Subcutaneous adipose tissue (tissue), 4 donors: Measurements from ENCODE around the gene DIAPH2. TPM values are rescaled to one million over a fixed set of nuclear protein-coding genes. Genes with fewer than 3 reads are reported as not detected.

ENCODE experiments used
- small RNA-seq: library from RNA; depleted of rRNA; stranded (forward); fragments of <200 nt; gene quantifications from one replicate; pipeline ENCODE3, GENCODE V24; 2016
- total RNA-seq, 4 donors: library from RNA; depleted of rRNA; stranded (reverse); fragments of >200 nt; gene quantifications; one replicate each; pipeline ENCODE4 v1.1.0, GENCODE V29; 2016
- TF ChIP-seq, protein P1 (sequence below): fragments of 450-650 bp; IDR thresholded peaks from one replicate; pipeline ENCODE4 v1.5.1; 2016; ENCODE audit warnings: low read depth, mild to moderate bottlenecking, control low read depth, antibody characterized with exemption, moderate library complexity

DIAPH2 gene
- total RNA-seq, 4 donors from 2014 or later = 45.0 to 84.6 (median 54.2) TPM

DNA sequence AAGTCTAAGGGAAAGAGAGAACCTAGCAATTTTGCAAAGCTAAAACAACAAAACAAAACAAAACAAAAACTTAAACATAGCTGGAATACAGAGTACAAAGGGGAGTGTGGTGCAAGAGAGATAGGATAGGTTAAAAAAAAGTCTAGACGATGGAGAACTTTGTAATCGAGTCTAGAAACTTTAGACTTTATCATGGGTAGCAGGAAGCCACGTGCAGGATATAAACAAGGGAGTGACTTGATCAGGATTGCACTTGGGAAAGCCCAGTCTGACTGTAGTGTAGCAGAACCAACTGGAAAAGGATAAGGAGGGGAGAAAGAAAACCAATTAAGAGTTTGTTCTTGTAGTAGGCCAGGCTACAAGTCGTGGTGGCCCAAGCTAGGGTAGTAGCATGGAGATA, 949.2 kb downstream of the DIAPH2 start:
- TF ChIP-seq, protein P1, sequence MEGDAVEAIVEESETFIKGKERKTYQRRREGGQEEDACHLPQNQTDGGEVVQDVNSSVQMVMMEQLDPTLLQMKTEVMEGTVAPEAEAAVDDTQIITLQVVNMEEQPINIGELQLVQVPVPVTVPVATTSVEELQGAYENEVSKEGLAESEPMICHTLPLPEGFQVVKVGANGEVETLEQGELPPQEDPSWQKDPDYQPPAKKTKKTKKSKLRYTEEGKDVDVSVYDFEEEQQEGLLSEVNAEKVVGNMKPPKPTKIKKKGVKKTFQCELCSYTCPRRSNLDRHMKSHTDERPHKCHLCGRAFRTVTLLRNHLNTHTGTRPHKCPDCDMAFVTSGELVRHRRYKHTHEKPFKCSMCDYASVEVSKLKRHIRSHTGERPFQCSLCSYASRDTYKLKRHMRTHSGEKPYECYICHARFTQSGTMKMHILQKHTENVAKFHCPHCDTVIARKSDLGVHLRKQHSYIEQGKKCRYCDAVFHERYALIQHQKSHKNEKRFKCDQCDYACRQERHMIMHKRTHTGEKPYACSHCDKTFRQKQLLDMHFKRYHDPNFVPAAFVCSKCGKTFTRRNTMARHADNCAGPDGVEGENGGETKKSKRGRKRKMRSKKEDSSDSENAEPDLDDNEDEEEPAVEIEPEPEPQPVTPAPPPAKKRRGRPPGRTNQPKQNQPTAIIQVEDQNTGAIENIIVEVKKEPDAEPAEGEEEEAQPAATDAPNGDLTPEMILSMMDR = no peak

DNA sequence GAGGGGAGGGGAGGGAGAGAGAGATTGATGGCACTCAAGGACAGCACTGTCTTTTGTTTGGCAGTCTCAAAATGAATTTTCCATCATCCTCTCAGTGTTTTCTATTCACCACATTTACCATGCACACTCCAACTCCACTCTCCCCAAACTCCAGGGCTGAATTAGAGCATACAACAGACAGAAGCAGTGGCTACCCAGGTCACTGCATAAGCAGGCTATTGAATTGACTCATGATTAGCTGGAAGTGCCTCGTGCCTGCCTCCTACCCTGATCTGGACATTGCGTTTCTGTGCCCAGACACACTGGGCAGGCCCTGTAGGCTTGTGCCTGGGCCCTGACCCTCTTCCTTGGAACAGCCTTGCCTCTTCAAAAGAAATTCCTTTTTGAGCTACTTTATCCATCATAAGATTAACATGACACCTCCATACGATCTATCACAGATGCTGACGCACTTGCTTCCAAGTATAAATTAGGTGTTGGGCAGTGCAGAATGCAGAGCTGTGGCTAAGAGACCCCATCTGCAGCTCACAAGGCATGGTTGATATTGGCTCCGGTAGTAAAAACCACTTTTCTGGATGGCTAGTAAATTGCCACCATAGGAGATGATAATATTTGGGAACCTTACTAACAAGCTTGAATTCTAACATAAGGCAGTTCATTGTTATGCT, 952.0 kb downstream of the DIAPH2 start:
- TF ChIP-seq, protein P1 = no peak

DNA sequence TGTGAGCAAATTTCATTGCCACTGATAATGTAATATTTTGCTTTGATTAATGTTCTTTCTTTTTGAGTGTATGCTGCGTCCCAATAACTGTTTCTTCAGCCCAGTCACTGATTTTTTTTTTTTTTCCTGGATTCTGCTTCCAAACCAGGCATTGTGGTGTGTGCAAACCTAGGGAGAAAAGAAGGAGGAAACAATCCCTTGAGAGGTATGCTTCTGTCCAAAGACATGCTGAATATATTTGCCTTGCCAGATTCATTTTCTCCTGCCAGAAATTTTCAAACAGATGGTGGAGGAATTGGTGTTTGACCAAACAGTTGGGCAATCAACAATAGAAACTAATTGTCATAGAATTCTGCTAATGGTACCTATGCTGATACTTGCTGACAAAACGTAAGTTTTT, 952.6 kb downstream of the DIAPH2 start:
- TF ChIP-seq, protein P1 = no peak

DNA sequence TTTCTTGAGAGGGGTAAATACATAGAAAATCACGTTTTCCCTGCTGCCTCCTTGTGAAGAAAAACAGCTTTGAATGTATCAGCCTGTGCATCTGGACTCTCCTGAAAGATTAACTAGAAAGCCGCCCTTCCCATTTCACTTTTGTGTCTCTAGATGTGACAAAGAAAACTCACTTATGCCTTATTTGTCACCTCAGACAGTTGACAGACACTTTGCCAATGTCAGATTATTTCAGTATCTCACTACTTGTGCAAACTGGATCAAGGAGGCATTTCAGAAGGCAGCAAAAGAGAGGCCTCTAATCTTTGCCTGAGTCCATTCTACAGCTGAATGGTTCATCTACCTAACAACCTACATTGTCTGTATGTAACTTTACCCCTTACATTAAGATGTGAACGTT, 954.0 kb downstream of the DIAPH2 start:
- TF ChIP-seq, protein P1 = no peak

DNA sequence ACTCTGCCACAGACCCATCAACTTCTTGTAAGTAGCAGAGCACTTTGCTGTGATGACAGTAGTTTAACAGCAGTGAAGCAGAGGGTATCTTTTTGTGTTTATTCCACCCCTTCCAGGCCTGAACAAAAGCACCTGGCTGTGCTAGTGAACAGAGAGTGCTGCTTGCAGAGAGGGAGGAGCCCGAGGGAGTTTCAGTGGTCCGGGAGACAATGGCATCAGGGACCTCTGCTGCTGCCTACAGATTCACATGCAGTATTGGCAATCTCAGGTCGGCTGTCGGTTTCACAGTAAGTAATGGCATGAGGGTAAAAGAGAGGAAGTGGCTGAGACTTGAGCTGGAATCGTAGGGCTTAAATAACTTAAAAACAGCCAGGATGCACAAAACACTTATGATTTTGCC, 954.9 kb downstream of the DIAPH2 start:
- TF ChIP-seq, protein P1 = no peak

Small RNA genes within 50 kb of the gene (small RNA-seq; reads per million reads assigned to genes)
- gene RF00017 (not detected), gene RF00019 (0.49 reads per million), gene RN7SL74P (not detected)

Other genes starting within 250 kb of the DIAPH2 start
- 1 to 10 TPM; 1.6 to 4.2 (median 3.3) TPM for gene RPA4, start 199.1 kb downstream of the DIAPH2 start, total RNA-seq